HEK293T (cell line): ENCODE data around the gene PLEK.

Experiments
- CTCF ChIA-PET: fragments of 350-600 bp; formaldehyde crosslinking; extraction: SDS; loops from one replicate; lab custom pipeline; 2021; ENCODE audit warnings: antibody characterized with exemption, inconsistent platforms; lab: Yijun Ruan, JAX
- POLR2A ChIA-PET: fragments of 350-600 bp; formaldehyde crosslinking; extraction: SDS; loops from one replicate; lab custom pipeline; 2020; ENCODE audit warnings: antibody characterized with exemption, inconsistent platforms; lab: Yijun Ruan, JAX
- DNase-seq: peaks from one replicate; pipeline ENCODE4 v3.0.0; 2012; ENCODE audit warnings: mixed read lengths; ENCODE audit errors: extremely low spot score
- ARNT ChIP-seq: fragments of 450-650 bp; IDR thresholded peaks from 2 replicates; pipeline ENCODE4 v1.6.1; 2017; ENCODE audit warnings: mild to moderate bottlenecking
- BHLHE40 ChIP-seq: fragments of 450-650 bp; IDR thresholded peaks from 2 replicates; pipeline ENCODE4 v1.6.1; 2016; ENCODE audit warnings: mild to moderate bottlenecking, moderate library complexity, borderline replicate concordance
- CTBP1 ChIP-seq: fragments of 450-650 bp; IDR thresholded peaks from 2 replicates; pipeline ENCODE4 v1.6.1; 2016; ENCODE audit warnings: borderline replicate concordance
- ELF4 ChIP-seq: fragments of 450-650 bp; IDR thresholded peaks from 2 replicates; pipeline ENCODE4 v1.6.1; 2017; ENCODE audit warnings: antibody characterized with exemption
- FOXA1 ChIP-seq: fragments of 450-650 bp; IDR thresholded peaks from 2 replicates; pipeline ENCODE4 v1.6.1; 2016; ENCODE audit warnings: mild to moderate bottlenecking
- FOXK2 ChIP-seq: fragments of 450-650 bp; IDR thresholded peaks from 2 replicates; pipeline ENCODE4 v1.6.1; 2016; ENCODE audit warnings: mild to moderate bottlenecking
- FOXM1 ChIP-seq: fragments of 450-650 bp; IDR thresholded peaks from 2 replicates; pipeline ENCODE4 v1.6.1; 2017; ENCODE audit warnings: mild to moderate bottlenecking, borderline replicate concordance
- HDGF ChIP-seq: fragments of 450-650 bp; IDR thresholded peaks from 2 replicates; pipeline ENCODE4 v1.6.1; 2017; ENCODE audit warnings: antibody characterized with exemption, borderline replicate concordance
- L3MBTL2 ChIP-seq: fragments of 450-650 bp; conservative IDR thresholded peaks from 2 replicates; pipeline ENCODE4 v1.6.1; 2016; ENCODE audit warnings: mild to moderate bottlenecking
- LEF1 ChIP-seq: fragments of 450-650 bp; IDR thresholded peaks from 2 replicates; pipeline ENCODE4 v1.6.1; 2017; ENCODE audit warnings: mild to moderate bottlenecking, borderline replicate concordance
- NFRKB ChIP-seq: fragments of 450-650 bp; IDR thresholded peaks from 2 replicates; pipeline ENCODE4 v1.6.1; 2016; ENCODE audit warnings: mild to moderate bottlenecking, moderate library complexity
- PKNOX1 ChIP-seq: fragments of 450-650 bp; IDR thresholded peaks from 2 replicates; pipeline ENCODE4 v1.6.1; 2016
- SP1 ChIP-seq: fragments of 450-650 bp; IDR thresholded peaks from 2 replicates; pipeline ENCODE4 v1.6.1; 2017
- SUZ12 ChIP-seq: fragments of 450-650 bp; IDR thresholded peaks from 2 replicates; pipeline ENCODE4 v1.6.1; 2016; ENCODE audit warnings: mild to moderate bottlenecking
- TARDBP ChIP-seq: fragments of 450-650 bp; IDR thresholded peaks from 2 replicates; pipeline ENCODE4 v1.6.1; 2016
- ZNF384 ChIP-seq: fragments of 450-650 bp; IDR thresholded peaks from 2 replicates; pipeline ENCODE4 v1.6.1; 2016

PLEK gene

GRCh38 chr2:68363721-68364120, 1.4 kb upstream of the PLEK start:
- CTCF ChIA-PET, result no interaction called here
- DNase-seq, result no peak
- TF ChIP-seq ELF4 (no peak), L3MBTL2 (no peak), FOXK2 (no peak), LEF1 (no peak)
- POLR2A ChIA-PET, result no interaction called here

GRCh38 chr2:68366083-68366560, 1.0 kb downstream of the PLEK start:
- no peak for TF ChIP-seq SP1
- TF ChIP-seq NFRKB, result no peak
- TF ChIP-seq ARNT, result no peak
- TF ChIP-seq FOXM1, result no peak
- no peak for TF ChIP-seq L3MBTL2
- TF ChIP-seq BHLHE40, result no peak
- TF ChIP-seq HDGF, result no peak
- TF ChIP-seq TARDBP, result no peak
- no peak for TF ChIP-seq FOXK2
- no peak for TF ChIP-seq ELF4
- no peak for TF ChIP-seq CTBP1
- TF ChIP-seq SUZ12, result no peak
- TF ChIP-seq LEF1, result no peak
- TF ChIP-seq FOXA1, result no peak
- no peak for TF ChIP-seq ZNF384
- no peak for TF ChIP-seq PKNOX1
- CTCF ChIA-PET, result no interaction called here
- POLR2A ChIA-PET, result no interaction called here
- no peak for DNase-seq

- CTCF ChIA-PET, result no interaction called here
- no peak for DNase-seq
- POLR2A ChIA-PET, result no interaction called here
- TF ChIP-seq PKNOX1 (no peak), ZNF384 (no peak), FOXM1 (no peak), CTBP1 (no peak), BHLHE40 (no peak), SUZ12 (no peak), SP1 (no peak), NFRKB (no peak), TARDBP (no peak), LEF1 (no peak), FOXK2 (no peak), FOXA1 (no peak), ARNT (no peak), HDGF (no peak), L3MBTL2 (no peak), ELF4 (no peak)
These were observed 3.0 kb downstream of the PLEK start for GRCh38 chr2:68367953-68368653.

GRCh38 chr2:68368654-68369336, 3.7 kb downstream of the PLEK start:
- TF ChIP-seq ARNT (no peak), FOXA1 (no peak), HDGF (no peak), FOXM1 (no peak), SUZ12 (no peak), PKNOX1 (no peak), NFRKB (no peak), L3MBTL2 (no peak), FOXK2 (no peak), CTBP1 (no peak), SP1 (no peak), ELF4 (no peak)
- DNase-seq, result no peak
- ChIA-PET POLR2A (no interaction called here), CTCF (no interaction called here)

GRCh38 chr2:68369337-68369734, 4.3 kb downstream of the PLEK start:
- POLR2A ChIA-PET, result no interaction called here
- CTCF ChIA-PET, result no interaction called here
- DNase-seq, result no peak
- no peak for TF ChIP-seq BHLHE40
- TF ChIP-seq PKNOX1, result no peak
- no peak for TF ChIP-seq FOXM1
- no peak for TF ChIP-seq SUZ12
- TF ChIP-seq FOXA1, result no peak
- TF ChIP-seq NFRKB, result no peak
- no peak for TF ChIP-seq CTBP1
- no peak for TF ChIP-seq ARNT
- no peak for TF ChIP-seq L3MBTL2
- TF ChIP-seq SP1, result no peak
- no peak for TF ChIP-seq ZNF384
- TF ChIP-seq TARDBP, result no peak
- TF ChIP-seq HDGF, result no peak
- no peak for TF ChIP-seq ELF4
- TF ChIP-seq LEF1, result no peak
- no peak for TF ChIP-seq FOXK2
